ENCODE measurements around the gene FREM1. TPM values are rescaled to one million over a fixed set of nuclear protein-coding genes. Genes with fewer than 3 reads are reported as not detected.

FREM1 gene
- total and polyA plus RNA-seq, 10 of the 15 experiments (the other 5 are each of a cell fraction or from before 2014, with no cell fraction given), result 0.01 to 0.16 (median 0.08) TPM; not detected in 7

- in situ Hi-C loops (cut with MboI), result no loop called here
- CTCF ChIA-PET, result interaction anchor here (0.6 kb wide), 1 partner anchor 351 kb away, joined by 3 read pairs; no protein-coding TSS in a partner anchor
- no peak for ATAC-seq
Observed at GRCh38 chr9:14780693-14781092, 129.5 kb downstream of the FREM1 start.

More at GRCh38 chr9:14780693-14781092, 129.5 kb downstream of the FREM1 start:
- DNase-seq (ENCODE audit: low read depth, low spot score), result no peak
- FAIRE-seq, result no peak
- no peaks in the 10 kb centered on the region for H3K9me3 ChIP-seq (replicated peaks; ENCODE audit: control insufficient read depth, insufficient read depth, low read length)
- no peaks in the 10 kb centered on the region for H4K20me1 ChIP-seq (ENCODE audit: control insufficient read depth, insufficient read depth)
- no peaks in the 10 kb centered on the region for H3K4me1 ChIP-seq (ENCODE audit: control insufficient read depth, insufficient read depth, low read length)
- ChIA-PET SMC1A (ENCODE audit: uncharacterized antibody, unreplicated experiment) (interaction anchor here (1.4 kb wide), 1 partner anchor 12 kb away, joined by 3 read pairs; no protein-coding TSS in a partner anchor), RAD21 (ENCODE audit: unreplicated experiment) (no interaction called here), POLR2A (no interaction called here)
- no TSS peak for BruUV-seq (replicated peaks)
- no peak overlapping the region for H3K4me3 ChIP-seq
- intact Hi-C loops (cut with micrococcal nuclease; ENCODE audit: unreplicated experiment), result no loop called here
- no peak overlapping the region for H2AFZ ChIP-seq (ENCODE audit: control insufficient read depth, low read depth, low read length)
- TF ChIP-seq CBX3 (IDR thresholded peaks at IDR 0.05; ENCODE audit: borderline replicate concordance, low read depth), result no peak
- no peak for TF ChIP-seq LARP7 (IDR thresholded peaks at IDR 0.05)
- no peak for TF ChIP-seq EGR1 (IDR thresholded peaks at IDR 0.05; ENCODE audit: borderline replicate concordance in 1 of 2, low read depth in 2 of 2, low read length in 2 of 2)
- no peak for TF ChIP-seq PRDM15 (CRISPR knock-in tag; IDR thresholded peaks at IDR 0.05)
- no peak for TF ChIP-seq ZBED1 (IDR thresholded peaks at IDR 0.05; ENCODE audit: borderline replicate concordance)
- TF ChIP-seq TCF3 (IDR thresholded peaks at IDR 0.05; ENCODE audit: borderline replicate concordance, insufficient read depth, low read depth, low read length), result no peak
- WGBS (ENCODE audit: insufficient coverage, insufficient replicate concordance, low lambda C conversion rate, missing lambda C conversion rate), result 63% methylated on average over 4 of the region's 4 CpGs
- H3K36me3 ChIP-seq (ENCODE audit: control insufficient read depth in 2 of 2, insufficient read depth in 2 of 2, low read length in 1 of 2), result no peaks in the 10 kb centered on the region
- no peak overlapping the region for H3K27ac ChIP-seq (ENCODE audit: control insufficient read depth, insufficient read depth)
- no peak overlapping the region for H3K4me2 ChIP-seq (ENCODE audit: control insufficient read depth, insufficient read depth)
- no peaks in the 10 kb centered on the region for H3K27me3 ChIP-seq (replicated peaks in 1 of 2; ENCODE audit: control insufficient read depth in 2 of 2, insufficient read depth in 2 of 2, low read length in 1 of 2)
- no peaks in the 10 kb centered on the region for H3K79me2 ChIP-seq (ENCODE audit: control insufficient read depth, insufficient read depth, low read length)
- no peak overlapping the region for H3K9ac ChIP-seq (ENCODE audit: control insufficient read depth, insufficient read depth, low read length)
